Measurements from ENCODE around the gene RASD2. TPM values are rescaled to one million over a fixed set of nuclear protein-coding genes. Genes with fewer than 3 reads are reported as not detected.

Gene RASD2
- total and polyA plus RNA-seq, 10 of the 15 experiments (the other 5 are each of a cell fraction or from before 2014, with no cell fraction given) = 0.03 TPM; not detected in 9

DNA sequence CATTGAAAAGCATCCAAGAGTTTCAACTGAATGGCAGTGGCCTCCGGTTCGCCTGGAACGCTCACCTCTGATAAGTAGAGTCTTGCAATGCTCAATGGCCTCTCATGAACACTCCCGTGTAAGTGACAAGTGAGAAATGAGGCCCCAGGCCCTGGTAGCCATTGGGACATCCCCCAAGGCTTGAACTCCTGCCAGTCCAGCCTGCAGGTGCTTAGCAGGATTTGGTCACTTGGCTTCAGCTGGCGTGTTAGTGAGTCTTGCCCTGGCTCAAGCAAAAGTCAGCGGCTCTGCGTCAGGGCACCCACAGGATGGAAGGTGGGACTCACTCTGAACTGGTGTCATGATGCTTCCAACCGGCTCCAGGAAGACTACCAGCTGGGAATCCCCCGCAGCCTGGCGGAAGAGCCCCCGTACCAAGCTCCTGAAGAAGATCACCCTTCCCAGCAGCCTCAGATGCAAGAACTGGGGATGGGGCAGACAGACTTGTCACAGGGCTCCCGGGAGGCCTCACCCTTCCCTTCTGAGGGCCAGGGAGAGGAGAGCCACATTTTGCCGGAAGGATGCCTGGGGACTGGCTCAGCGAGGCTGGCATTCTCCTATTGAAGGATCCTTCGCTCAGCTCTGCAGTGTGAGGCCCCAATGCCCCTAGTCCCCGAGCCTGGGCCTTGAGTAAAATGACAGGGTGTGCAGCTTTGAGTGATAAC, 57.2 kb downstream of the RASD2 start:
- Histone ChIP-seq H3K79me2 (ENCODE audit: control insufficient read depth, insufficient read depth, low read length) (no peaks in the 10 kb centered on the region), H3K4me3 (no peak overlapping the region), H3K36me3 (ENCODE audit: control insufficient read depth in 2 of 2, insufficient read depth in 2 of 2, low read length in 1 of 2) (no peaks in the 10 kb centered on the region), H3K4me1 (ENCODE audit: control insufficient read depth, insufficient read depth, low read length) (no peaks in the 10 kb centered on the region), H3K9ac (ENCODE audit: control insufficient read depth, insufficient read depth, low read length) (no peak overlapping the region), H2AFZ (ENCODE audit: control insufficient read depth, low read depth, low read length) (no peak overlapping the region), H4K20me1 (ENCODE audit: control insufficient read depth, insufficient read depth) (no peaks in the 10 kb centered on the region), H3K27ac (ENCODE audit: control insufficient read depth, insufficient read depth) (no peak overlapping the region), H3K27me3 (replicated peaks in 1 of 2; ENCODE audit: control insufficient read depth in 2 of 2, insufficient read depth in 2 of 2, low read length in 1 of 2) (no peaks in the 10 kb centered on the region), H3K4me2 (ENCODE audit: control insufficient read depth, insufficient read depth) (no peak overlapping the region), H3K9me3 (replicated peaks; ENCODE audit: control insufficient read depth, insufficient read depth, low read length) (no peaks in the 10 kb centered on the region)
- WGBS (ENCODE audit: insufficient coverage, insufficient replicate concordance, low lambda C conversion rate, missing lambda C conversion rate) = 47% methylated on average over 16 of the region's 16 CpGs
- BruUV-seq (replicated peaks) = no TSS peak
- intact Hi-C loops (cut with micrococcal nuclease; ENCODE audit: unreplicated experiment) = no loop called here
- ChIA-PET POLR2A (no interaction called here), CTCF (interaction anchor here (0.8 to 0.9 kb wide), 2 partner anchors 125 to 230 kb away, joined by 3 to 5 read pairs; no protein-coding TSS in a partner anchor), RAD21 (ENCODE audit: unreplicated experiment) (no interaction called here), SMC1A (ENCODE audit: uncharacterized antibody, unreplicated experiment) (interaction anchor here (0.7 kb wide), 1 partner anchor 226 kb away, joined by 3 read pairs; no protein-coding TSS in a partner anchor)
- no peak for FAIRE-seq
- ATAC-seq = no peak
- DNase-seq (ENCODE audit: low read depth, low spot score) = no peak
- in situ Hi-C loops (cut with MboI) = no loop called here
- TF ChIP-seq, protein P1, sequence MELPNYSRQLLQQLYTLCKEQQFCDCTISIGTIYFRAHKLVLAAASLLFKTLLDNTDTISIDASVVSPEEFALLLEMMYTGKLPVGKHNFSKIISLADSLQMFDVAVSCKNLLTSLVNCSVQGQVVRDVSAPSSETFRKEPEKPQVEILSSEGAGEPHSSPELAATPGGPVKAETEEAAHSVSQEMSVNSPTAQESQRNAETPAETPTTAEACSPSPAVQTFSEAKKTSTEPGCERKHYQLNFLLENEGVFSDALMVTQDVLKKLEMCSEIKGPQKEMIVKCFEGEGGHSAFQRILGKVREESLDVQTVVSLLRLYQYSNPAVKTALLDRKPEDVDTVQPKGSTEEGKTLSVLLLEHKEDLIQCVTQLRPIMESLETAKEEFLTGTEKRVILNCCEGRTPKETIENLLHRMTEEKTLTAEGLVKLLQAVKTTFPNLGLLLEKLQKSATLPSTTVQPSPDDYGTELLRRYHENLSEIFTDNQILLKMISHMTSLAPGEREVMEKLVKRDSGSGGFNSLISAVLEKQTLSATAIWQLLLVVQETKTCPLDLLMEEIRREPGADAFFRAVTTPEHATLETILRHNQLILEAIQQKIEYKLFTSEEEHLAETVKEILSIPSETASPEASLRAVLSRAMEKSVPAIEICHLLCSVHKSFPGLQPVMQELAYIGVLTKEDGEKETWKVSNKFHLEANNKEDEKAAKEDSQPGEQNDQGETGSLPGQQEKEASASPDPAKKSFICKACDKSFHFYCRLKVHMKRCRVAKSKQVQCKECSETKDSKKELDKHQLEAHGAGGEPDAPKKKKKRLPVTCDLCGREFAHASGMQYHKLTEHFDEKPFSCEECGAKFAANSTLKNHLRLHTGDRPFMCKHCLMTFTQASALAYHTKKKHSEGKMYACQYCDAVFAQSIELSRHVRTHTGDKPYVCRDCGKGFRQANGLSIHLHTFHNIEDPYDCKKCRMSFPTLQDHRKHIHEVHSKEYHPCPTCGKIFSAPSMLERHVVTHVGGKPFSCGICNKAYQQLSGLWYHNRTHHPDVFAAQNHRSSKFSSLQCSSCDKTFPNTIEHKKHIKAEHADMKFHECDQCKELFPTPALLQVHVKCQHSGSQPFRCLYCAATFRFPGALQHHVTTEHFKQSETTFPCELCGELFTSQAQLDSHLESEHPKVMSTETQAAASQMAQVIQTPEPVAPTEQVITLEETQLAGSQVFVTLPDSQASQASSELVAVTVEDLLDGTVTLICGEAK (IDR thresholded peaks at IDR 0.05; ENCODE audit: borderline replicate concordance) = no peak
- TF ChIP-seq, protein P2, sequence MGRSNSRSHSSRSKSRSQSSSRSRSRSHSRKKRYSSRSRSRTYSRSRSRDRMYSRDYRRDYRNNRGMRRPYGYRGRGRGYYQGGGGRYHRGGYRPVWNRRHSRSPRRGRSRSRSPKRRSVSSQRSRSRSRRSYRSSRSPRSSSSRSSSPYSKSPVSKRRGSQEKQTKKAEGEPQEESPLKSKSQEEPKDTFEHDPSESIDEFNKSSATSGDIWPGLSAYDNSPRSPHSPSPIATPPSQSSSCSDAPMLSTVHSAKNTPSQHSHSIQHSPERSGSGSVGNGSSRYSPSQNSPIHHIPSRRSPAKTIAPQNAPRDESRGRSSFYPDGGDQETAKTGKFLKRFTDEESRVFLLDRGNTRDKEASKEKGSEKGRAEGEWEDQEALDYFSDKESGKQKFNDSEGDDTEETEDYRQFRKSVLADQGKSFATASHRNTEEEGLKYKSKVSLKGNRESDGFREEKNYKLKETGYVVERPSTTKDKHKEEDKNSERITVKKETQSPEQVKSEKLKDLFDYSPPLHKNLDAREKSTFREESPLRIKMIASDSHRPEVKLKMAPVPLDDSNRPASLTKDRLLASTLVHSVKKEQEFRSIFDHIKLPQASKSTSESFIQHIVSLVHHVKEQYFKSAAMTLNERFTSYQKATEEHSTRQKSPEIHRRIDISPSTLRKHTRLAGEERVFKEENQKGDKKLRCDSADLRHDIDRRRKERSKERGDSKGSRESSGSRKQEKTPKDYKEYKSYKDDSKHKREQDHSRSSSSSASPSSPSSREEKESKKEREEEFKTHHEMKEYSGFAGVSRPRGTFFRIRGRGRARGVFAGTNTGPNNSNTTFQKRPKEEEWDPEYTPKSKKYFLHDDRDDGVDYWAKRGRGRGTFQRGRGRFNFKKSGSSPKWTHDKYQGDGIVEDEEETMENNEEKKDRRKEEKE (IDR thresholded peaks at IDR 0.05) = no peak
- TF ChIP-seq ZNF274 (IDR thresholded peaks at IDR 0.05; ENCODE audit: insufficient read depth, insufficient read length) = no peak
- no peak for TF ChIP-seq MYC (IDR thresholded peaks at IDR 0.05; ENCODE audit: insufficient read depth, insufficient read length, insufficient replicate concordance, low read length, severe bottlenecking)
- TF ChIP-seq, protein P3, sequence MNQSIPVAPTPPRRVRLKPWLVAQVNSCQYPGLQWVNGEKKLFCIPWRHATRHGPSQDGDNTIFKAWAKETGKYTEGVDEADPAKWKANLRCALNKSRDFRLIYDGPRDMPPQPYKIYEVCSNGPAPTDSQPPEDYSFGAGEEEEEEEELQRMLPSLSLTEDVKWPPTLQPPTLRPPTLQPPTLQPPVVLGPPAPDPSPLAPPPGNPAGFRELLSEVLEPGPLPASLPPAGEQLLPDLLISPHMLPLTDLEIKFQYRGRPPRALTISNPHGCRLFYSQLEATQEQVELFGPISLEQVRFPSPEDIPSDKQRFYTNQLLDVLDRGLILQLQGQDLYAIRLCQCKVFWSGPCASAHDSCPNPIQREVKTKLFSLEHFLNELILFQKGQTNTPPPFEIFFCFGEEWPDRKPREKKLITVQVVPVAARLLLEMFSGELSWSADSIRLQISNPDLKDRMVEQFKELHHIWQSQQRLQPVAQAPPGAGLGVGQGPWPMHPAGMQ (IDR thresholded peaks at IDR 0.05; ENCODE audit: borderline replicate concordance) = no peak
- TF ChIP-seq, protein P4, sequence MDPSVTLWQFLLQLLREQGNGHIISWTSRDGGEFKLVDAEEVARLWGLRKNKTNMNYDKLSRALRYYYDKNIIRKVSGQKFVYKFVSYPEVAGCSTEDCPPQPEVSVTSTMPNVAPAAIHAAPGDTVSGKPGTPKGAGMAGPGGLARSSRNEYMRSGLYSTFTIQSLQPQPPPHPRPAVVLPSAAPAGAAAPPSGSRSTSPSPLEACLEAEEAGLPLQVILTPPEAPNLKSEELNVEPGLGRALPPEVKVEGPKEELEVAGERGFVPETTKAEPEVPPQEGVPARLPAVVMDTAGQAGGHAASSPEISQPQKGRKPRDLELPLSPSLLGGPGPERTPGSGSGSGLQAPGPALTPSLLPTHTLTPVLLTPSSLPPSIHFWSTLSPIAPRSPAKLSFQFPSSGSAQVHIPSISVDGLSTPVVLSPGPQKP (IDR thresholded peaks at IDR 0.05; ENCODE audit: low read depth, low read length) = no peak
- no peak for TF ChIP-seq MEF2B (IDR thresholded peaks at IDR 0.05; ENCODE audit: partially characterized antibody, poor library complexity, severe bottlenecking)
- TF ChIP-seq SIN3A (IDR thresholded peaks at IDR 0.05; ENCODE audit: low read depth, low read length) = no peak

Data from GM12878 (cell line).